K562 (cell line): ENCODE results near the gene AMN1. TPM values are rescaled to one million over a fixed set of nuclear protein-coding genes. Genes with fewer than 3 reads are reported as not detected.
A peak's percentile ranks its signal among the peaks of the same experiment; 100 is the strongest.

Experiments used
- BCOR ChIP-seq: fragments of 450-650 bp; IDR thresholded peaks from 2 replicates; pipeline ENCODE4 v1.6.1; 2016
- GABPB1 ChIP-seq: sonication (generic); formaldehyde crosslinking; IDR thresholded peaks from 2 replicates; pipeline ENCODE4 v1.8.0; 2022; ENCODE audit warnings: mild to moderate bottlenecking, missing genetic modification reagents
- MCM3 ChIP-seq: fragments of 450-650 bp; IDR thresholded peaks from 2 replicates; pipeline ENCODE4 v1.6.1; 2016
- RBM15 ChIP-seq: fragments of 200-400 bp; formaldehyde crosslinking; IDR thresholded peaks from 2 replicates; pipeline ENCODE4 v1.6.1; 2018; ENCODE audit warnings: mild to moderate bottlenecking, low read length, moderate library complexity; ENCODE audit not compliant: insufficient read depth
- RNF2 ChIP-seq: sonication (generic); IDR thresholded peaks from 2 replicates; pipeline ENCODE4 v1.6.1; 2016
- TCF7L2 ChIP-seq: fragments of 150-350 bp; IDR thresholded peaks from 2 replicates; pipeline ENCODE4 v1.6.1; 2016; ENCODE audit warnings: low read depth, mild to moderate bottlenecking, low read length, moderate library complexity
- TCFL5 ChIP-seq: fragments of 250-450 bp; sonication (Bioruptor Pico); conservative IDR thresholded peaks from 2 replicates; pipeline ENCODE4 v1.6.1; 2021; ENCODE audit warnings: mild to moderate bottlenecking, moderate library complexity, matching md5 sums
- ZEB2 ChIP-seq: fragments of 450-650 bp; IDR thresholded peaks from 2 replicates; pipeline ENCODE4 v1.6.1; 2016
- ZNF24 ChIP-seq: fragments of 450-650 bp; IDR thresholded peaks from 2 replicates; pipeline ENCODE4 v1.6.1; 2016
- ZNF583 ChIP-seq: fragments of 250-450 bp; sonication (Bioruptor Pico); IDR thresholded peaks from 2 replicates; pipeline ENCODE4 v1.4.0; 2020
- ZNF644 ChIP-seq: fragments of 200-800 bp; sonication (Bioruptor generic); IDR thresholded peaks from 2 replicates; pipeline ENCODE4 v1.6.1; 2016; ENCODE audit warnings: low read depth, missing genetic modification characterization, missing compliant biosample characterization
- polyA plus RNA-seq, 8 experiments: library from polyadenylated mRNA; depleted of rRNA in 4 of 8; stranded (reverse) in 5 of 8; unstranded in 3 of 8; fragments of >200 nt; fragmentation: Nextera tagmentation in 2 of 8; fragmentation: Illumina TruSeq in 1 of 8; extraction: Ambion mirVana in 2 of 8; extraction: Trizol in 1 of 8; gene quantifications; 2 replicates each; pipeline versions ENCODE4 v1.2.1 to v1.2.3, GENCODE V29; 2011 to 2014; ENCODE audit warnings: inconsistent platforms in 1 of 8, missing spikeins in 1 of 8
- total RNA-seq, 7 experiments: library from RNA; depleted of rRNA in 6 of 7; stranded (reverse); fragments of >200 nt in 6 of 7; fragmentation: Illumina TruSeq in 2 of 7; extraction: Trizol in 2 of 7; gene quantifications; 2 replicates each; pipeline versions ENCODE4 v1.2.1 to v1.2.3, GENCODE V29; 2011 to 2021; ENCODE audit warnings: low replicate concordance in 1 of 7
- TF ChIP-seq, protein P1 (sequence below), 2 experiments: fragments of 450-650 bp; formaldehyde crosslinking in 1 of 2; IDR thresholded peaks; 2 replicates each; pipeline versions ENCODE4 v1.4.0 to v1.6.1; 2014 to 2020; ENCODE audit warnings: mild to moderate bottlenecking in 2 of 2, borderline replicate concordance in 1 of 2, low read depth in 1 of 2
- TF ChIP-seq, protein P2 (sequence below), 3 experiments: fragments of 200-800 bp in 1 of 3; sonication (Bioruptor generic) in 1 of 3; sonication (generic) in 1 of 3; formaldehyde crosslinking in 1 of 3; IDR thresholded peaks; 2 replicates each; pipeline versions ENCODE4 v1.6.1 to v1.8.0; 2016 to 2022; ENCODE audit warnings: mild to moderate bottlenecking in 2 of 3, missing compliant biosample characterization in 2 of 3, missing genetic modification characterization in 2 of 3, missing genetic modification reagents in 1 of 3
- TF ChIP-seq, protein P3 (sequence below): fragments of 250-450 bp; sonication (Bioruptor Pico); IDR thresholded peaks from 2 replicates; pipeline ENCODE4 v1.5.0; 2021
- TF ChIP-seq, protein P4 (sequence below): fragments of 250-450 bp; sonication (Bioruptor Pico); IDR thresholded peaks from 2 replicates; pipeline ENCODE4 v1.5.0; 2022; ENCODE audit warnings: mild to moderate bottlenecking

AMN1 gene
- total and polyA plus RNA-seq, 9 of the 15 experiments (the other 6 are each of a cell fraction or from before 2014, with no cell fraction given) = 5.2 to 27.6 (median 13.0) TPM

DNA sequence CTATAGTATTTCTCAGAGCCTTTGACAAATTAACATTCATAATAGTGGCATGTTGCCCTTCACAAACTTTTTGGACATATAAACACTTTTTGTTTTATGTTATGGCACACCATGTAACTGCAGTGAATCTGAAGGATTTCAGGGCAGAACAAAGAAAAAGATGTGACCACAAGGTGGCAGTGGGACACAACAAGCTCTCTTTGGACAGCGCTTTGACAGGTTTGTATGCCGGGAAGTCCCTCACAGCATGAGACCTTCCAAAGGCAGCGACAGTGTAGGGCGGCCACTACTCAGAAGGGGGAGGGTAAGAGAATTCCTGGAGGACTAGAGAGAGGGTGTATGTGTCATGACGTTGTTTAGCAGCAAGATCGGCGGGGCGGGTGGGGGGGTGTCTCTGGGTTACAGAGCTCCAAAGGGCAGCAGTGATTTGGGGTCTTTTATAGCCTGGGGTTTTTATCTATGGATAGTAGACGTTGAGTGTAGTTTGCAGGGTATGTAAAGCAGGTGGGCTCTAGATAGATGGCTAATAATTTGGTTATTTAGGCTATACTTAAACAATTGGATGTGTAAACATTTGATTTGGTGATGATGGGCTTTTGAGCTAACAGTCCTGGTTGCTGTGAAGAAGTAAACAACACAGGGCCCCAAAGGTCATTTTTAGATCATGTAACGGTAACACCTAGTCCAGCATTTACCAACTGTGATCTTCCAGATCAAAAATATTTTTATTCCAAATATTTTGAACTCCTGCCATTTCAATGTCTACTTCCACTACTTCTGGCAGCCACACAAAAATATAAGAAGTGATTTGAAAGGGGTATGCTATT, 46.5 kb downstream of the AMN1 start (continued):
- TF ChIP-seq, protein P1, sequence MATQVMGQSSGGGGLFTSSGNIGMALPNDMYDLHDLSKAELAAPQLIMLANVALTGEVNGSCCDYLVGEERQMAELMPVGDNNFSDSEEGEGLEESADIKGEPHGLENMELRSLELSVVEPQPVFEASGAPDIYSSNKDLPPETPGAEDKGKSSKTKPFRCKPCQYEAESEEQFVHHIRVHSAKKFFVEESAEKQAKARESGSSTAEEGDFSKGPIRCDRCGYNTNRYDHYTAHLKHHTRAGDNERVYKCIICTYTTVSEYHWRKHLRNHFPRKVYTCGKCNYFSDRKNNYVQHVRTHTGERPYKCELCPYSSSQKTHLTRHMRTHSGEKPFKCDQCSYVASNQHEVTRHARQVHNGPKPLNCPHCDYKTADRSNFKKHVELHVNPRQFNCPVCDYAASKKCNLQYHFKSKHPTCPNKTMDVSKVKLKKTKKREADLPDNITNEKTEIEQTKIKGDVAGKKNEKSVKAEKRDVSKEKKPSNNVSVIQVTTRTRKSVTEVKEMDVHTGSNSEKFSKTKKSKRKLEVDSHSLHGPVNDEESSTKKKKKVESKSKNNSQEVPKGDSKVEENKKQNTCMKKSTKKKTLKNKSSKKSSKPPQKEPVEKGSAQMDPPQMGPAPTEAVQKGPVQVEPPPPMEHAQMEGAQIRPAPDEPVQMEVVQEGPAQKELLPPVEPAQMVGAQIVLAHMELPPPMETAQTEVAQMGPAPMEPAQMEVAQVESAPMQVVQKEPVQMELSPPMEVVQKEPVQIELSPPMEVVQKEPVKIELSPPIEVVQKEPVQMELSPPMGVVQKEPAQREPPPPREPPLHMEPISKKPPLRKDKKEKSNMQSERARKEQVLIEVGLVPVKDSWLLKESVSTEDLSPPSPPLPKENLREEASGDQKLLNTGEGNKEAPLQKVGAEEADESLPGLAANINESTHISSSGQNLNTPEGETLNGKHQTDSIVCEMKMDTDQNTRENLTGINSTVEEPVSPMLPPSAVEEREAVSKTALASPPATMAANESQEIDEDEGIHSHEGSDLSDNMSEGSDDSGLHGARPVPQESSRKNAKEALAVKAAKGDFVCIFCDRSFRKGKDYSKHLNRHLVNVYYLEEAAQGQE (IDR thresholded peaks at IDR 0.05; ENCODE audit: borderline replicate concordance) = peak; percentile 95
- TF ChIP-seq, protein P1 (CRISPR knock-in tag; IDR thresholded peaks at IDR 0.05; ENCODE audit: low read depth) = no peak
- peak; percentile 60; the same call in 1 of the 2 replicates for TF ChIP-seq ZEB2
- TF ChIP-seq TCF7L2 = no peak
- no peak for TF ChIP-seq BCOR
- no peak for TF ChIP-seq ZNF644 (tag)
- TF ChIP-seq RBM15 = no peak
- no peak for TF ChIP-seq ZNF583
- TF ChIP-seq TCFL5 (CRISPR knock-in tag) = no peak
- TF ChIP-seq GABPB1 (CRISPR knock-in tag) = no peak
- TF ChIP-seq, protein P2, sequence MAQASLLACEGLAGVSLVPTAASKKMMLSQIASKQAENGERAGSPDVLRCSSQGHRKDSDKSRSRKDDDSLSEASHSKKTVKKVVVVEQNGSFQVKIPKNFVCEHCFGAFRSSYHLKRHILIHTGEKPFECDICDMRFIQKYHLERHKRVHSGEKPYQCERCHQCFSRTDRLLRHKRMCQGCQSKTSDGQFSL (CRISPR knock-in tag; IDR thresholded peaks at IDR 0.05) = no peak
- TF ChIP-seq, protein P2 (tag; IDR thresholded peaks at IDR 0.05) = 0 out of 4 replicates have a peak, but pooled peaks of 1 of the 2 experiments have one; percentile 3
- TF ChIP-seq RNF2 = 0 out of 2 replicates have a peak, but pooled peaks have one; percentile 26
- TF ChIP-seq, protein P3, sequence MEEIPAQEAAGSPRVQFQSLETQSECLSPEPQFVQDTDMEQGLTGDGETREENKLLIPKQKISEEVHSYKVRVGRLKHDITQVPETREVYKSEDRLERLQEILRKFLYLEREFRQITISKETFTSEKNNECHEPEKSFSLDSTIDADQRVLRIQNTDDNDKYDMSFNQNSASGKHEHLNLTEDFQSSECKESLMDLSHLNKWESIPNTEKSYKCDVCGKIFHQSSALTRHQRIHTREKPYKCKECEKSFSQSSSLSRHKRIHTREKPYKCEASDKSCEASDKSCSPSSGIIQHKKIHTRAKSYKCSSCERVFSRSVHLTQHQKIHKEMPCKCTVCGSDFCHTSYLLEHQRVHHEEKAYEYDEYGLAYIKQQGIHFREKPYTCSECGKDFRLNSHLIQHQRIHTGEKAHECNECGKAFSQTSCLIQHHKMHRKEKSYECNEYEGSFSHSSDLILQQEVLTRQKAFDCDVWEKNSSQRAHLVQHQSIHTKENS (CRISPR knock-in tag) = no peak
- TF ChIP-seq, protein P4, sequence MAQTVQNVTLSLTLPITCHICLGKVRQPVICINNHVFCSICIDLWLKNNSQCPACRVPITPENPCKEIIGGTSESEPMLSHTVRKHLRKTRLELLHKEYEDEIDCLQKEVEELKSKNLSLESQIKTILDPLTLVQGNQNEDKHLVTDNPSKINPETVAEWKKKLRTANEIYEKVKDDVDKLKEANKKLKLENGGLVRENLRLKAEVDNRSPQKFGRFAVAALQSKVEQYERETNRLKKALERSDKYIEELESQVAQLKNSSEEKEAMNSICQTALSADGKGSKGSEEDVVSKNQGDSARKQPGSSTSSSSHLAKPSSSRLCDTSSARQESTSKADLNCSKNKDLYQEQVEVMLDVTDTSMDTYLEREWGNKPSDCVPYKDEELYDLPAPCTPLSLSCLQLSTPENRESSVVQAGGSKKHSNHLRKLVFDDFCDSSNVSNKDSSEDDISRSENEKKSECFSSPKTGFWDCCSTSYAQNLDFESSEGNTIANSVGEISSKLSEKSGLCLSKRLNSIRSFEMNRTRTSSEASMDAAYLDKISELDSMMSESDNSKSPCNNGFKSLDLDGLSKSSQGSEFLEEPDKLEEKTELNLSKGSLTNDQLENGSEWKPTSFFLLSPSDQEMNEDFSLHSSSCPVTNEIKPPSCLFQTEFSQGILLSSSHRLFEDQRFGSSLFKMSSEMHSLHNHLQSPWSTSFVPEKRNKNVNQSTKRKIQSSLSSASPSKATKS (CRISPR knock-in tag) = no peak
- peak; percentile 49; the same call in 1 of the 2 replicates for TF ChIP-seq ZNF24
- no peak for TF ChIP-seq MCM3
